ENCODE results near the gene NHEJ1.

DNA sequence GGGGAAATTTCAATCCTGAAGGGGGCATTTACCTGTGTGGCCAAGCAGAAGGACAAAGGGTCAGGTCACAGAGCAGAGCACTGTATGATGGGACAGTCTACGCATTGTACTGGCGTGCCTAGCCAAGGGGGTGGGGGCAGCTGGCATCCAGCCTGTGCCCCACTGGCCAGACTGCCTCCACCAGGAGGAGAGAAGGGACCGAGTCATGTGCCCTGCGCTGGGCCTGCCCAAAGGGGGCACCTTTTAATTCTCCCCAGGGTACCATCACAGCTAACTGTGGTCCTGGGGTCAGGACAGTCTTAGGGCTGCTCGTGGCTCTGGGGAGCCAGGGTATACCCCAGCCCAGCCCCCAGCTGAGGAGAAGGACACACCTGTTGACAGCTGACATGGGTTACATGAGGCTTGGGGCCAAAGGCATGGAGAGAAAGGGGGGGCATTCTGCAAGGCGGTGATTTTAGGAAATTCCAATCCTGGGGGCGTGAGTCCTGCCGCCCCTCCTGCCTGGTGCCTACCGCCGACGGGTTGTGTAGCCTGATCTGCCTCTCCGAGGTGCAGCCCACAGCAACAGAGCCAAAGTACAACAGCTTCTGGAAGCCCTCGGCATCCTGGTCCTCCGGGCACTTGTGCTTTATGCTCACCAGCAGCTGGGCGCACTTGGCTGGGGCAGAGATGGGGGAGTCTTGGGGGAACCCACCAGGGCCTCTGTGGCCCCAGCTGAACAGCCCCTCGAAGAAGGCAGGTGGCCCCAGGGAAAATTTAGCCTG is 130.3 kb downstream of the NHEJ1 start:
- TF ChIP-seq, protein P1, sequence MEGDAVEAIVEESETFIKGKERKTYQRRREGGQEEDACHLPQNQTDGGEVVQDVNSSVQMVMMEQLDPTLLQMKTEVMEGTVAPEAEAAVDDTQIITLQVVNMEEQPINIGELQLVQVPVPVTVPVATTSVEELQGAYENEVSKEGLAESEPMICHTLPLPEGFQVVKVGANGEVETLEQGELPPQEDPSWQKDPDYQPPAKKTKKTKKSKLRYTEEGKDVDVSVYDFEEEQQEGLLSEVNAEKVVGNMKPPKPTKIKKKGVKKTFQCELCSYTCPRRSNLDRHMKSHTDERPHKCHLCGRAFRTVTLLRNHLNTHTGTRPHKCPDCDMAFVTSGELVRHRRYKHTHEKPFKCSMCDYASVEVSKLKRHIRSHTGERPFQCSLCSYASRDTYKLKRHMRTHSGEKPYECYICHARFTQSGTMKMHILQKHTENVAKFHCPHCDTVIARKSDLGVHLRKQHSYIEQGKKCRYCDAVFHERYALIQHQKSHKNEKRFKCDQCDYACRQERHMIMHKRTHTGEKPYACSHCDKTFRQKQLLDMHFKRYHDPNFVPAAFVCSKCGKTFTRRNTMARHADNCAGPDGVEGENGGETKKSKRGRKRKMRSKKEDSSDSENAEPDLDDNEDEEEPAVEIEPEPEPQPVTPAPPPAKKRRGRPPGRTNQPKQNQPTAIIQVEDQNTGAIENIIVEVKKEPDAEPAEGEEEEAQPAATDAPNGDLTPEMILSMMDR (conservative IDR thresholded peaks at IDR 0.05 in 1 of 2, IDR thresholded peaks at IDR 0.05 in 1 of 2; ENCODE audit: low read depth in 1 of 2, low read length in 2 of 2), result no peak
- no peak for TF ChIP-seq EZH2 (IDR thresholded peaks at IDR 0.05; ENCODE audit: low read length, missing control alignments)

Data from fibroblast of lung (primary cell).